Stimulated activated CD8-positive, alpha-beta memory T cell treated with anti-CD3 and anti-CD28 coated beads, Interleukin-12 subunit alpha, Interleukin-12 subunit beta, amount 100 ng/mL, for 24 hours (primary cell): Measurements from ENCODE around the gene CCM2.

Experiments
- DNase-seq: peaks from one replicate; pipeline ENCODE4 v3.0.0-alpha.2; 2020; ENCODE audit errors: extremely low read depth

CCM2 gene

GRCh38 chr7:45000093-45001032 lies at the start of gene CCM2:
Gene CCM2, plus strand, starts transcription at chr7:45000201. Its CDS starts 133 bp downstream, at chr7:45000334.
- DNase-seq: no peak

- no peak for DNase-seq
These were observed 46.8 kb upstream of the CCM2 start for GRCh38 chr7:44953156-44953555.

- DNase-seq: no peak
These were observed 44.3 kb upstream of the CCM2 start for GRCh38 chr7:44955733-44956132.

GRCh38 chr7:44956157-44956766 lies 43.7 kb upstream of the CCM2 start:
- no peak for DNase-seq

GRCh38 chr7:44958645-44959344 lies 41.2 kb upstream of the CCM2 start:
- DNase-seq: no peak

GRCh38 chr7:44959433-44959951 lies 40.5 kb upstream of the CCM2 start:
- DNase-seq: no peak

GRCh38 chr7:44960011-44960580 lies 39.9 kb upstream of the CCM2 start:
- no peak for DNase-seq

- no peak for DNase-seq
These were observed 38.0 kb upstream of the CCM2 start for GRCh38 chr7:44961844-44962482.

- no peak for DNase-seq
These were observed 37.3 kb upstream of the CCM2 start for GRCh38 chr7:44962483-44963251.

- no peak for DNase-seq
These were observed 36.4 kb upstream of the CCM2 start for GRCh38 chr7:44963364-44964290.

- no peak for DNase-seq
These were observed 35.6 kb upstream of the CCM2 start for GRCh38 chr7:44964384-44964830.

- no peak for DNase-seq
These were observed 35.1 kb upstream of the CCM2 start for GRCh38 chr7:44964831-44965440.

- DNase-seq: no peak
These were observed 34.5 kb upstream of the CCM2 start for GRCh38 chr7:44965441-44965903.

- DNase-seq: no peak
These were observed 33.9 kb upstream of the CCM2 start for GRCh38 chr7:44965937-44966730.

- no peak for DNase-seq
These were observed 33.1 kb upstream of the CCM2 start for GRCh38 chr7:44966731-44967538.

GRCh38 chr7:44967571-44968446 lies 32.2 kb upstream of the CCM2 start:
- no peak for DNase-seq
